WTC11 (cell line): ENCODE data around the gene CAB39.

Source experiments
- ATF1 ChIP-seq: sonication (generic); formaldehyde crosslinking; IDR thresholded peaks from 2 replicates; pipeline ENCODE4 v1.8.1; 2023; ENCODE audit warnings: mild to moderate bottlenecking, moderate library complexity, missing genetic modification reagents
- CREB1 ChIP-seq: sonication (generic); formaldehyde crosslinking; IDR thresholded peaks from 2 replicates; pipeline ENCODE4 v1.8.0; 2023; ENCODE audit warnings: mild to moderate bottlenecking, missing genetic modification reagents
- JUN ChIP-seq: sonication (generic); formaldehyde crosslinking; IDR thresholded peaks from 2 replicates; pipeline ENCODE4 v1.8.0; 2023; ENCODE audit warnings: mild to moderate bottlenecking, missing genetic modification reagents
- RELA ChIP-seq: sonication (generic); formaldehyde crosslinking; IDR thresholded peaks from 2 replicates; pipeline ENCODE4 v1.8.1; 2022; ENCODE audit warnings: missing genetic modification reagents, mild to moderate bottlenecking, borderline replicate concordance
- SP1 ChIP-seq: sonication (generic); formaldehyde crosslinking; conservative IDR thresholded peaks from 2 replicates; pipeline ENCODE4 v1.8.1; 2022; ENCODE audit warnings: missing genetic modification reagents
- ZBTB21 ChIP-seq: sonication (generic); formaldehyde crosslinking; IDR thresholded peaks from 2 replicates; pipeline ENCODE4 v1.8.1; 2023; ENCODE audit warnings: mild to moderate bottlenecking, missing genetic modification reagents, borderline replicate concordance
- ZNF138 ChIP-seq: sonication (generic); formaldehyde crosslinking; conservative IDR thresholded peaks from 2 replicates; pipeline ENCODE4 v1.8.1; 2022; ENCODE audit warnings: mild to moderate bottlenecking, moderate library complexity, missing genetic modification reagents
- ZNF423 ChIP-seq: fragments of 250-450 bp; sonication (Bioruptor Pico); IDR thresholded peaks from 2 replicates; pipeline ENCODE4 v2.1.2; 2022; ENCODE audit warnings: mild to moderate bottlenecking, moderate library complexity
- TF ChIP-seq, protein P1 (sequence below): fragments of 200-600 bp; IDR thresholded peaks from 2 replicates; pipeline ENCODE4 v1.8.0; 2022; ENCODE audit warnings: antibody characterized with exemption
- TF ChIP-seq, protein P2 (sequence below): sonication (generic); formaldehyde crosslinking; IDR thresholded peaks from 2 replicates; pipeline ENCODE4 v1.8.0; 2022; ENCODE audit warnings: mild to moderate bottlenecking, missing genetic modification reagents
- TF ChIP-seq, protein P3 (sequence below): sonication (generic); formaldehyde crosslinking; IDR thresholded peaks from 2 replicates; pipeline ENCODE4 v1.8.1; 2023; ENCODE audit warnings: mild to moderate bottlenecking, missing genetic modification reagents, moderate library complexity
- TF ChIP-seq, protein P4 (sequence below): sonication (generic); formaldehyde crosslinking; IDR thresholded peaks from 2 replicates; pipeline ENCODE4 v1.8.0; 2023; ENCODE audit warnings: missing genetic modification reagents, mild to moderate bottlenecking, borderline replicate concordance
- TF ChIP-seq, protein P5 (sequence below): sonication (generic); formaldehyde crosslinking; IDR thresholded peaks from 2 replicates; pipeline ENCODE4 v1.8.1; 2023; ENCODE audit warnings: mild to moderate bottlenecking, missing genetic modification reagents, moderate library complexity

DNA sequence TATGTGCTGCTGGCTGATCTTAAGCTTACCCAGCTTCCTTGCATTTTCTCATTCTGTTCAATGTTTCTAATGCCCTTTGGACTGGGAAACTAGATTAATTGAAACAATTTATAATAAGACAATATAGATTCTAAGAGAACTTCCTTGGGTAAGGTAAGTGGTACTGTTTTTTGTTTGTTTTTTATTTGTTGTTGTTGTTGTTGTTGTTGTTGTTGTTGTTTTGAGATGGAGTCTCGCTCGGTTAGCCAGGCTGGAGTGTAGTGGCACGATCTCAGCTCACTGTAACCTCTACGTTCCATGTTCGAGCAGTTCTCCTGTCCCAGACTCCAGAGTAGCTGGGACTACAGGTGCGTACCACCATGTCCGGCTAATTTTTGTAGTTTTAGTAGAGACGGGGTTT lies 49.1 kb downstream of the CAB39 start:
- TF ChIP-seq SP1 (CRISPR knock-in tag): no peak
- TF ChIP-seq RELA (CRISPR knock-in tag): no peak
- TF ChIP-seq, protein P1, sequence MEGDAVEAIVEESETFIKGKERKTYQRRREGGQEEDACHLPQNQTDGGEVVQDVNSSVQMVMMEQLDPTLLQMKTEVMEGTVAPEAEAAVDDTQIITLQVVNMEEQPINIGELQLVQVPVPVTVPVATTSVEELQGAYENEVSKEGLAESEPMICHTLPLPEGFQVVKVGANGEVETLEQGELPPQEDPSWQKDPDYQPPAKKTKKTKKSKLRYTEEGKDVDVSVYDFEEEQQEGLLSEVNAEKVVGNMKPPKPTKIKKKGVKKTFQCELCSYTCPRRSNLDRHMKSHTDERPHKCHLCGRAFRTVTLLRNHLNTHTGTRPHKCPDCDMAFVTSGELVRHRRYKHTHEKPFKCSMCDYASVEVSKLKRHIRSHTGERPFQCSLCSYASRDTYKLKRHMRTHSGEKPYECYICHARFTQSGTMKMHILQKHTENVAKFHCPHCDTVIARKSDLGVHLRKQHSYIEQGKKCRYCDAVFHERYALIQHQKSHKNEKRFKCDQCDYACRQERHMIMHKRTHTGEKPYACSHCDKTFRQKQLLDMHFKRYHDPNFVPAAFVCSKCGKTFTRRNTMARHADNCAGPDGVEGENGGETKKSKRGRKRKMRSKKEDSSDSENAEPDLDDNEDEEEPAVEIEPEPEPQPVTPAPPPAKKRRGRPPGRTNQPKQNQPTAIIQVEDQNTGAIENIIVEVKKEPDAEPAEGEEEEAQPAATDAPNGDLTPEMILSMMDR: no peak
- TF ChIP-seq, protein P2, sequence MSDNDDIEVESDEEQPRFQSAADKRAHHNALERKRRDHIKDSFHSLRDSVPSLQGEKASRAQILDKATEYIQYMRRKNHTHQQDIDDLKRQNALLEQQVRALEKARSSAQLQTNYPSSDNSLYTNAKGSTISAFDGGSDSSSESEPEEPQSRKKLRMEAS: no peak
- no peak for TF ChIP-seq ZNF423 (CRISPR knock-in tag)
- no peak for TF ChIP-seq CREB1 (CRISPR knock-in tag)
- TF ChIP-seq, protein P3, sequence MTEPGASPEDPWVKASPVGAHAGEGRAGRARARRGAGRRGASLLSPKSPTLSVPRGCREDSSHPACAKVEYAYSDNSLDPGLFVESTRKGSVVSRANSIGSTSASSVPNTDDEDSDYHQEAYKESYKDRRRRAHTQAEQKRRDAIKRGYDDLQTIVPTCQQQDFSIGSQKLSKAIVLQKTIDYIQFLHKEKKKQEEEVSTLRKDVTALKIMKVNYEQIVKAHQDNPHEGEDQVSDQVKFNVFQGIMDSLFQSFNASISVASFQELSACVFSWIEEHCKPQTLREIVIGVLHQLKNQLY (CRISPR knock-in tag): no peak
- no peak for TF ChIP-seq ZBTB21
- TF ChIP-seq, protein P4, sequence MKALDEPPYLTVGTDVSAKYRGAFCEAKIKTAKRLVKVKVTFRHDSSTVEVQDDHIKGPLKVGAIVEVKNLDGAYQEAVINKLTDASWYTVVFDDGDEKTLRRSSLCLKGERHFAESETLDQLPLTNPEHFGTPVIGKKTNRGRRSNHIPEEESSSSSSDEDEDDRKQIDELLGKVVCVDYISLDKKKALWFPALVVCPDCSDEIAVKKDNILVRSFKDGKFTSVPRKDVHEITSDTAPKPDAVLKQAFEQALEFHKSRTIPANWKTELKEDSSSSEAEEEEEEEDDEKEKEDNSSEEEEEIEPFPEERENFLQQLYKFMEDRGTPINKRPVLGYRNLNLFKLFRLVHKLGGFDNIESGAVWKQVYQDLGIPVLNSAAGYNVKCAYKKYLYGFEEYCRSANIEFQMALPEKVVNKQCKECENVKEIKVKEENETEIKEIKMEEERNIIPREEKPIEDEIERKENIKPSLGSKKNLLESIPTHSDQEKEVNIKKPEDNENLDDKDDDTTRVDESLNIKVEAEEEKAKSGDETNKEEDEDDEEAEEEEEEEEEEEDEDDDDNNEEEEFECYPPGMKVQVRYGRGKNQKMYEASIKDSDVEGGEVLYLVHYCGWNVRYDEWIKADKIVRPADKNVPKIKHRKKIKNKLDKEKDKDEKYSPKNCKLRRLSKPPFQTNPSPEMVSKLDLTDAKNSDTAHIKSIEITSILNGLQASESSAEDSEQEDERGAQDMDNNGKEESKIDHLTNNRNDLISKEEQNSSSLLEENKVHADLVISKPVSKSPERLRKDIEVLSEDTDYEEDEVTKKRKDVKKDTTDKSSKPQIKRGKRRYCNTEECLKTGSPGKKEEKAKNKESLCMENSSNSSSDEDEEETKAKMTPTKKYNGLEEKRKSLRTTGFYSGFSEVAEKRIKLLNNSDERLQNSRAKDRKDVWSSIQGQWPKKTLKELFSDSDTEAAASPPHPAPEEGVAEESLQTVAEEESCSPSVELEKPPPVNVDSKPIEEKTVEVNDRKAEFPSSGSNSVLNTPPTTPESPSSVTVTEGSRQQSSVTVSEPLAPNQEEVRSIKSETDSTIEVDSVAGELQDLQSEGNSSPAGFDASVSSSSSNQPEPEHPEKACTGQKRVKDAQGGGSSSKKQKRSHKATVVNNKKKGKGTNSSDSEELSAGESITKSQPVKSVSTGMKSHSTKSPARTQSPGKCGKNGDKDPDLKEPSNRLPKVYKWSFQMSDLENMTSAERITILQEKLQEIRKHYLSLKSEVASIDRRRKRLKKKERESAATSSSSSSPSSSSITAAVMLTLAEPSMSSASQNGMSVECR (CRISPR knock-in tag): no peak
- TF ChIP-seq ZNF138: no peak
- TF ChIP-seq, protein P5, sequence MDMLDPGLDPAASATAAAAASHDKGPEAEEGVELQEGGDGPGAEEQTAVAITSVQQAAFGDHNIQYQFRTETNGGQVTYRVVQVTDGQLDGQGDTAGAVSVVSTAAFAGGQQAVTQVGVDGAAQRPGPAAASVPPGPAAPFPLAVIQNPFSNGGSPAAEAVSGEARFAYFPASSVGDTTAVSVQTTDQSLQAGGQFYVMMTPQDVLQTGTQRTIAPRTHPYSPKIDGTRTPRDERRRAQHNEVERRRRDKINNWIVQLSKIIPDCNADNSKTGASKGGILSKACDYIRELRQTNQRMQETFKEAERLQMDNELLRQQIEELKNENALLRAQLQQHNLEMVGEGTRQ: no peak
- TF ChIP-seq ATF1 (CRISPR knock-in tag): no peak
- TF ChIP-seq JUN: no peak
